EL (cell line): ENCODE measurements around the gene MCC.

Experiments used
- DNase-seq: peaks from one replicate; pipeline ENCODE4 v3.0.0-alpha.2; 2016

Gene MCC

GRCh38 chr5:113358696-113359095 is 129.6 kb downstream of the MCC start:
- DNase-seq = no peak

- DNase-seq = no peak
Observed at GRCh38 chr5:113357696-113358476, 130.4 kb downstream of the MCC start.

GRCh38 chr5:113356487-113356886 is 131.8 kb downstream of the MCC start:
- no peak for DNase-seq

GRCh38 chr5:113354055-113354454 is 134.2 kb downstream of the MCC start:
- no peak for DNase-seq

GRCh38 chr5:113347572-113347971 is 140.7 kb downstream of the MCC start:
- DNase-seq = no peak

GRCh38 chr5:113344973-113345940 is 143.0 kb downstream of the MCC start:
- peak; percentile 18 for DNase-seq

GRCh38 chr5:113343343-113343742 is 144.9 kb downstream of the MCC start:
- DNase-seq = peak; percentile 46

- peak; percentile 4 for DNase-seq
Observed at GRCh38 chr5:113340537-113340936, 147.7 kb downstream of the MCC start.

GRCh38 chr5:113338628-113339027 is 149.6 kb downstream of the MCC start:
- no peak for DNase-seq

GRCh38 chr5:113337515-113338415 is 150.5 kb downstream of the MCC start:
- DNase-seq = no peak

GRCh38 chr5:113336975-113337374 is 151.3 kb downstream of the MCC start:
- DNase-seq = peak; percentile 44

- no peak for DNase-seq
Observed at GRCh38 chr5:113333411-113333810, 154.8 kb downstream of the MCC start.

GRCh38 chr5:113331209-113331551 is 157.1 kb downstream of the MCC start:
- DNase-seq = no peak

GRCh38 chr5:113330533-113331208 is 157.6 kb downstream of the MCC start:
- peak; percentile 8 for DNase-seq

GRCh38 chr5:113329981-113330380 is 158.3 kb downstream of the MCC start:
- no peak for DNase-seq

GRCh38 chr5:113325054-113325453 is 163.2 kb downstream of the MCC start:
- no peak for DNase-seq

- DNase-seq = no peak
Observed at GRCh38 chr5:113321276-113321675, 167.0 kb downstream of the MCC start.

GRCh38 chr5:113320273-113320780 is 167.9 kb downstream of the MCC start:
- no peak for DNase-seq

GRCh38 chr5:113319256-113320053 is 168.8 kb downstream of the MCC start:
- DNase-seq = no peak

- no peak for DNase-seq
Observed at GRCh38 chr5:113317636-113318035, 170.6 kb downstream of the MCC start.

GRCh38 chr5:113311301-113311700 is 177.0 kb downstream of the MCC start:
- no peak for DNase-seq
